Gastroesophageal sphincter (tissue), 3 donors: Measurements from ENCODE around the gene IL27RA.

Experiments used
- CTCF ChIP-seq, 4 experiments: fragments of 200-600 bp in 2 of 4; fragments of 450-650 bp in 2 of 4; sonication (generic) in 1 of 4; IDR thresholded peaks; one replicate each; pipeline ENCODE4 v1.5.1; 2017 to 2019; ENCODE audit warnings: antibody characterized with exemption in 4 of 4, mild to moderate bottlenecking in 2 of 4, moderate library complexity in 2 of 4
- EP300 ChIP-seq: sonication (generic); formaldehyde crosslinking; IDR thresholded peaks from one replicate; pipeline ENCODE4 v1.6.1; 2017; ENCODE audit warnings: antibody characterized with exemption, mild to moderate bottlenecking
- POLR2A ChIP-seq, 2 donors: fragments of 450-650 bp; IDR thresholded peaks; one replicate each; pipeline ENCODE4 v1.6.1; 2017; ENCODE audit warnings: antibody characterized with exemption in 2 of 2, mild to moderate bottlenecking in 2 of 2, moderate library complexity in 1 of 2
- POLR2AphosphoS5 ChIP-seq: sonication (generic); formaldehyde crosslinking; IDR thresholded peaks from one replicate; pipeline ENCODE4 v1.6.1; 2017; ENCODE audit warnings: antibody characterized with exemption

- TF ChIP-seq CTCF (IDR thresholded peaks at IDR 0.05) (no peak), POLR2AphosphoS5 (no peak), POLR2A (IDR thresholded peaks at IDR 0.05) (no peak), EP300 (no peak)
Observed at GRCh38 chr19:13993590-13994300, 37.8 kb upstream of the IL27RA start.
